ENCODE results near the gene CNRIP1. TPM values are rescaled to one million over a fixed set of nuclear protein-coding genes. Genes with fewer than 3 reads are reported as not detected.

CNRIP1 gene
- total RNA-seq, 6 experiments from 2014 or later = 1.9 to 4.1 (median 2.6) TPM

GRCh38 chr2:68274022-68274421, 45.7 kb downstream of the CNRIP1 start:
- 30% methylated on average over 2 of the region's 3 CpGs for WGBS (ENCODE audit: insufficient coverage, low coverage, low lambda C conversion rate, missing lambda C conversion rate)
- Histone ChIP-seq H3K9me3 (no peaks in the 10 kb centered on the region), H3K4me3 (no peak overlapping the region), H3K4me1 (no peaks in the 10 kb centered on the region), H3K27ac (no peak overlapping the region), H3K36me3 (no peaks in the 10 kb centered on the region), H3K27me3 (no peaks in the 10 kb centered on the region)
- TF ChIP-seq POLR2A (IDR thresholded peaks at IDR 0.05) = no peak
- no peak for DNase-seq
- no peak for ATAC-seq
- intact Hi-C loops (cut with DNase I) = no loop called here

GRCh38 chr2:68272246-68272994, 47.3 kb downstream of the CNRIP1 start:
- Histone ChIP-seq H3K9me3 (no peaks in the 10 kb centered on the region), H3K4me1 (no peaks in the 10 kb centered on the region), H3K4me3 (no peak overlapping the region), H3K36me3 (no peaks in the 10 kb centered on the region), H3K27me3 (no peaks in the 10 kb centered on the region), H3K27ac (no peak overlapping the region)
- intact Hi-C loops (cut with DNase I) = no loop called here
- WGBS (ENCODE audit: insufficient coverage, low coverage, low lambda C conversion rate, missing lambda C conversion rate) = 76% methylated on average over 2 of the region's 2 CpGs
- peak; percentile 59 to 91 (median 73) for ATAC-seq
- no peak for TF ChIP-seq POLR2A (IDR thresholded peaks at IDR 0.05)
- no peak for TF ChIP-seq CTCF (IDR thresholded peaks at IDR 0.05)
- no peak for DNase-seq

- 83% methylated on average over 1 of the region's 1 CpG for WGBS (ENCODE audit: insufficient coverage, low coverage, low lambda C conversion rate, missing lambda C conversion rate)
- DNase-seq (no peak), ATAC-seq (no peak)
- TF ChIP-seq CTCF (IDR thresholded peaks at IDR 0.05) (no peak), POLR2A (IDR thresholded peaks at IDR 0.05) (no peak)
- Histone ChIP-seq H3K27ac (no peak overlapping the region), H3K4me1 (peaks cover 0 to 12% (median 0%) of the 10 kb centered on the region in 4 donors), H3K9me3 (no peaks in the 10 kb centered on the region), H3K4me3 (no peak overlapping the region), H3K36me3 (no peaks in the 10 kb centered on the region), H3K27me3 (no peaks in the 10 kb centered on the region)
- intact Hi-C loops (cut with DNase I) = no loop called here
Measured at GRCh38 chr2:68266655-68267054, 53.1 kb downstream of the CNRIP1 start.

GRCh38 chr2:68263632-68264031, 56.1 kb downstream of the CNRIP1 start:
- TF ChIP-seq CTCF (IDR thresholded peaks at IDR 0.05) (no peak), POLR2A (IDR thresholded peaks at IDR 0.05) (no peak)
- 35% methylated on average over 2 of the region's 2 CpGs for WGBS (ENCODE audit: insufficient coverage, low coverage, low lambda C conversion rate, missing lambda C conversion rate)
- Histone ChIP-seq H3K4me1 (peaks cover 0 to 12% (median 0%) of the 10 kb centered on the region in 4 donors), H3K9me3 (no peaks in the 10 kb centered on the region), H3K4me3 (peak overlapping the region in 1 of 3 donors; percentile 14), H3K27me3 (no peaks in the 10 kb centered on the region), H3K27ac (no peak overlapping the region), H3K36me3 (no peaks in the 10 kb centered on the region)
- DNase-seq (no peak), ATAC-seq (peak; percentile 81 to 90 (median 86))
- intact Hi-C loops (cut with DNase I) = no loop called here

GRCh38 chr2:68258851-68259250, 60.9 kb downstream of the CNRIP1 start:
- Histone ChIP-seq H3K27ac (no peak overlapping the region), H3K27me3 (no peaks in the 10 kb centered on the region), H3K4me1 (peaks cover 0 to 9% (median 0%) of the 10 kb centered on the region in 4 donors), H3K36me3 (no peaks in the 10 kb centered on the region), H3K9me3 (no peaks in the 10 kb centered on the region), H3K4me3 (no peak overlapping the region)
- ATAC-seq (no peak), DNase-seq (no peak)
- TF ChIP-seq CTCF (IDR thresholded peaks at IDR 0.05) = no peak
- TF ChIP-seq POLR2A (IDR thresholded peaks at IDR 0.05) = no peak
- WGBS (ENCODE audit: insufficient coverage, low coverage, low lambda C conversion rate, missing lambda C conversion rate) = no CpG with 5 or more reads among the region's 2 CpGs
- intact Hi-C loops (cut with DNase I) = no loop called here

Measured in right lobe of liver (tissue), 6 donors.